HEK293 (cell line): ENCODE measurements around the gene COL5A2.

Experiments used
- BCL11A ChIP-seq: fragments of 450-650 bp; formaldehyde crosslinking; IDR thresholded peaks from 2 replicates; pipeline ENCODE4 v1.5.1; 2016; ENCODE audit warnings: low read depth, missing biosample characterization, missing genetic modification characterization
- HOXA7 ChIP-seq: sonication (generic); formaldehyde crosslinking; IDR thresholded peaks from 2 replicates; pipeline ENCODE4 v1.8.1; 2022; ENCODE audit warnings: missing genetic modification reagents, borderline replicate concordance
- IKZF3 ChIP-seq: fragments of 450-650 bp; IDR thresholded peaks from 2 replicates; pipeline ENCODE4 v1.5.0; 2018; ENCODE audit warnings: missing biosample characterization, mild to moderate bottlenecking, missing genetic modification characterization, moderate library complexity
- REPIN1 ChIP-seq: fragments of 450-650 bp; formaldehyde crosslinking; IDR thresholded peaks from 2 replicates; pipeline ENCODE4 v1.5.1; 2017; ENCODE audit warnings: missing biosample characterization, missing genetic modification characterization, low read depth
- ZNF510 ChIP-seq: fragments of 450-650 bp; formaldehyde crosslinking; IDR thresholded peaks from 2 replicates; pipeline ENCODE4 v1.5.1; 2018; ENCODE audit warnings: mild to moderate bottlenecking, missing genetic modification characterization, missing biosample characterization; ENCODE audit not compliant: insufficient replicate concordance
- TF ChIP-seq, protein P1 (sequence below): fragments of 450-650 bp; formaldehyde crosslinking; IDR thresholded peaks from 2 replicates; pipeline ENCODE4 v1.5.1; 2016; ENCODE audit warnings: missing biosample characterization, missing genetic modification characterization
- TF ChIP-seq, protein P2 (sequence below): fragments of 450-650 bp; formaldehyde crosslinking; IDR thresholded peaks from 2 replicates; pipeline ENCODE4 v1.5.1; 2016; ENCODE audit warnings: missing biosample characterization, missing genetic modification characterization
- TF ChIP-seq, protein P3 (sequence below): fragments of 450-650 bp; formaldehyde crosslinking; IDR thresholded peaks from 2 replicates; pipeline ENCODE4 v1.5.1; 2016; ENCODE audit warnings: missing biosample characterization, missing genetic modification characterization
- TF ChIP-seq, protein P4 (sequence below): fragments of 450-650 bp; formaldehyde crosslinking; IDR thresholded peaks from 2 replicates; pipeline ENCODE4 v1.5.1; 2016; ENCODE audit warnings: missing biosample characterization, missing genetic modification characterization
- TF ChIP-seq, protein P5 (sequence below): fragments of 450-650 bp; formaldehyde crosslinking; IDR thresholded peaks from 2 replicates; pipeline ENCODE4 v1.5.1; 2016; ENCODE audit warnings: missing biosample characterization, missing genetic modification characterization

DNA sequence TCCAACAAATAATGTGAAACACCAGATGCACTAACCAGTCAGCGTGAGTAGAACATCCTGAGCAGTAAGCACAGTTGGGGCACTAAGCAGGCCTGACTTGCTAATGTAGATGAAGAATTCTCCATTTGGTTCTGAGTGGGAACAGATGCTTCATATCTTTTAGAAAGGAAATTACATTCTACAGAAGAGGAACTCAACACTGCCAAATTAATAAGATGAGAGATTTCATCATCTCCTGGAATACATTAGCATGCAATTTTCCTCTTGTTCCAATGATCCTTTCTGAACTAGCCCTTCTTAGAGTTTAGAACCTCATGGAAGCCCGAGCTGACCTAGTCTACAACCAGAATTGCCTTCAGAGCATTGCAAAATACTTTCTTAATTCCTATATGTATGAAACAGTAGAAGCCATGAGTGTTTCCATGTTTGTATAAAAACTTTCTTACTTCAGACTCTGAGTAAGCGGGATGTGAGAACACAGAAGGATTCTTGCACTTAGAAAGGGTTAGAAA lies 34.8 kb downstream of the COL5A2 start:
- TF ChIP-seq, protein P1, sequence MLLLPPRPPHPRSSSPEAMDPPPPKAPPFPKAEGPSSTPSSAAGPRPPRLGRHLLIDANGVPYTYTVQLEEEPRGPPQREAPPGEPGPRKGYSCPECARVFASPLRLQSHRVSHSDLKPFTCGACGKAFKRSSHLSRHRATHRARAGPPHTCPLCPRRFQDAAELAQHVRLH, result no peak
- TF ChIP-seq, protein P2, sequence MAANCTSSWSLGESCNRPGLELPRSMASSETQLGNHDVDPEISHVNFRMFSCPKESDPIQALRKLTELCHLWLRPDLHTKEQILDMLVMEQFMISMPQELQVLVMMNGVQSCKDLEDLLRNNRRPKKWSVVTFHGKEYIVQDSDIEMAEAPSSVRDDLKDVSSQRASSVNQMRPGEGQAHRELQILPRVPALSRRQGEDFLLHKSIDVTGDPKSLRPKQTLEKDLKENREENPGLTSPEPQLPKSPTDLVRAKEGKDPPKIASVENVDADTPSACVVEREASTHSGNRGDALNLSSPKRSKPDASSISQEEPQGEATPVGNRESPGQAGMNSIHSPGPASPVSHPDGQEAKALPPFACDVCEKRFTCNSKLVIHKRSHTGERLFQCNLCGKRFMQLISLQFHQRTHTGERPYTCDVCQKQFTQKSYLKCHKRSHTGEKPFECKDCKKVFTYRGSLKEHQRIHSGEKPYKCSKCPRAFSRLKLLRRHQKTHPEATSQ (tag by site-specific recombination), result no peak
- TF ChIP-seq HOXA7 (CRISPR knock-in tag), result no peak
- TF ChIP-seq, protein P3, sequence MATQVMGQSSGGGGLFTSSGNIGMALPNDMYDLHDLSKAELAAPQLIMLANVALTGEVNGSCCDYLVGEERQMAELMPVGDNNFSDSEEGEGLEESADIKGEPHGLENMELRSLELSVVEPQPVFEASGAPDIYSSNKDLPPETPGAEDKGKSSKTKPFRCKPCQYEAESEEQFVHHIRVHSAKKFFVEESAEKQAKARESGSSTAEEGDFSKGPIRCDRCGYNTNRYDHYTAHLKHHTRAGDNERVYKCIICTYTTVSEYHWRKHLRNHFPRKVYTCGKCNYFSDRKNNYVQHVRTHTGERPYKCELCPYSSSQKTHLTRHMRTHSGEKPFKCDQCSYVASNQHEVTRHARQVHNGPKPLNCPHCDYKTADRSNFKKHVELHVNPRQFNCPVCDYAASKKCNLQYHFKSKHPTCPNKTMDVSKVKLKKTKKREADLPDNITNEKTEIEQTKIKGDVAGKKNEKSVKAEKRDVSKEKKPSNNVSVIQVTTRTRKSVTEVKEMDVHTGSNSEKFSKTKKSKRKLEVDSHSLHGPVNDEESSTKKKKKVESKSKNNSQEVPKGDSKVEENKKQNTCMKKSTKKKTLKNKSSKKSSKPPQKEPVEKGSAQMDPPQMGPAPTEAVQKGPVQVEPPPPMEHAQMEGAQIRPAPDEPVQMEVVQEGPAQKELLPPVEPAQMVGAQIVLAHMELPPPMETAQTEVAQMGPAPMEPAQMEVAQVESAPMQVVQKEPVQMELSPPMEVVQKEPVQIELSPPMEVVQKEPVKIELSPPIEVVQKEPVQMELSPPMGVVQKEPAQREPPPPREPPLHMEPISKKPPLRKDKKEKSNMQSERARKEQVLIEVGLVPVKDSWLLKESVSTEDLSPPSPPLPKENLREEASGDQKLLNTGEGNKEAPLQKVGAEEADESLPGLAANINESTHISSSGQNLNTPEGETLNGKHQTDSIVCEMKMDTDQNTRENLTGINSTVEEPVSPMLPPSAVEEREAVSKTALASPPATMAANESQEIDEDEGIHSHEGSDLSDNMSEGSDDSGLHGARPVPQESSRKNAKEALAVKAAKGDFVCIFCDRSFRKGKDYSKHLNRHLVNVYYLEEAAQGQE (tag by site-specific recombination), result no peak
- TF ChIP-seq, protein P4, sequence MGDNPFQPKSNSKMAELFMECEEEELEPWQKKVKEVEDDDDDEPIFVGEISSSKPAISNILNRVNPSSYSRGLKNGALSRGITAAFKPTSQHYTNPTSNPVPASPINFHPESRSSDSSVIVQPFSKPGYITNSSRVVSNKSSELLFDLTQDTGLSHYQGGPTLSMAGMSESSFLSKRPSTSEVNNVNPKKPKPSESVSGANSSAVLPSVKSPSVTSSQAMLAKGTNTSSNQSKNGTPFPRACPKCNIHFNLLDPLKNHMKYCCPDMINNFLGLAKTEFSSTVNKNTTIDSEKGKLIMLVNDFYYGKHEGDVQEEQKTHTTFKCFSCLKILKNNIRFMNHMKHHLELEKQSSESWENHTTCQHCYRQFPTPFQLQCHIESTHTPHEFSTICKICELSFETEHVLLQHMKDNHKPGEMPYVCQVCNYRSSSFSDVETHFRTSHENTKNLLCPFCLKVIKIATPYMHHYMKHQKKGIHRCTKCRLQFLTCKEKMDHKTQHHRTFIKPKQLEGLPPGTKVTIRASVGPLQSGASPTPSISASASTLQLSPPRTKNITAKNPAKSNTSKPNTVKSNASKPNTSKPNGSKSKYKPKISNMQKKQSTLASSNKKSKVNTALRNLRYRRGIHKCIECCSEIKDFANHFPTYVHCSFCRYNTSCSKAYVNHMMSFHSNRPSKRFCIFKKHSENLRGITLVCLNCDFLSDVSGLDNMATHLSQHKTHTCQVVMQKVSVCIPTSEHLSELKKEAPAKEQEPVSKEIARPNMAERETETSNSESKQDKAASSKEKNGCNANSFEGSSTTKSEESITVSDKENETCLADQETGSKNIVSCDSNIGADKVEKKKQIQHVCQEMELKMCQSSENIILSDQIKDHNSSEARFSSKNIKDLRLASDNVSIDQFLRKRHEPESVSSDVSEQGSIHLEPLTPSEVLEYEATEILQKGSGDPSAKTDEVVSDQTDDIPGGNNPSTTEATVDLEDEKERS, result no peak
- no peak for TF ChIP-seq BCL11A
- TF ChIP-seq REPIN1 (tag by site-specific recombination), result no peak
- TF ChIP-seq IKZF3 (tag by site-specific recombination), result no peak
- TF ChIP-seq ZNF510 (tag by site-specific recombination), result no peak
- TF ChIP-seq, protein P5, sequence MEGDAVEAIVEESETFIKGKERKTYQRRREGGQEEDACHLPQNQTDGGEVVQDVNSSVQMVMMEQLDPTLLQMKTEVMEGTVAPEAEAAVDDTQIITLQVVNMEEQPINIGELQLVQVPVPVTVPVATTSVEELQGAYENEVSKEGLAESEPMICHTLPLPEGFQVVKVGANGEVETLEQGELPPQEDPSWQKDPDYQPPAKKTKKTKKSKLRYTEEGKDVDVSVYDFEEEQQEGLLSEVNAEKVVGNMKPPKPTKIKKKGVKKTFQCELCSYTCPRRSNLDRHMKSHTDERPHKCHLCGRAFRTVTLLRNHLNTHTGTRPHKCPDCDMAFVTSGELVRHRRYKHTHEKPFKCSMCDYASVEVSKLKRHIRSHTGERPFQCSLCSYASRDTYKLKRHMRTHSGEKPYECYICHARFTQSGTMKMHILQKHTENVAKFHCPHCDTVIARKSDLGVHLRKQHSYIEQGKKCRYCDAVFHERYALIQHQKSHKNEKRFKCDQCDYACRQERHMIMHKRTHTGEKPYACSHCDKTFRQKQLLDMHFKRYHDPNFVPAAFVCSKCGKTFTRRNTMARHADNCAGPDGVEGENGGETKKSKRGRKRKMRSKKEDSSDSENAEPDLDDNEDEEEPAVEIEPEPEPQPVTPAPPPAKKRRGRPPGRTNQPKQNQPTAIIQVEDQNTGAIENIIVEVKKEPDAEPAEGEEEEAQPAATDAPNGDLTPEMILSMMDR (tag by site-specific recombination), result no peak
